ENCODE results near the gene LY6G6C.
A peak's percentile ranks its signal among the peaks of the same experiment; 100 is the strongest.

LY6G6C gene

DNA sequence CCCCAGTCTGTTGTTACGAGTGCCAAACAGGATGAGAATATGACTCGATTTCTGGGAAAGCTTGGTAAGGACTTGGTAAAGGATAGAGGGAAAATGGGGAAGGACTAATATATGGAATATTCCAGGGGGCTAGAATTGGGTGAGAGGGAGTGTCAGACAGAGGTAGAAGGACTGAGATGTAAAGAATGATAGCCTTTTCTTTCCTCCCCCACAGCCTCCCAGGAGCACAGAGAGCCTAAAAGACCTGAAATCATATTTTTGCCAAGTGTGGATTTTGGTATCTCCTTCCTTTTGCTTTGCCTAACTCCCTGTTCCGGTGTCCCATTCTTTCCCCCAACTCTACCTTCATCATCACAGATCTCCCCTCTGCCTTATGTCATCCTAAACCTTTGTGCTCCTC is 21.3 kb upstream of the LY6G6C start:
- DNase-seq (ENCODE audit: low read depth in 1 of 2, low spot score in 1 of 2): no peak

GRCh38 chr6:31741815-31742214 is 20.3 kb upstream of the LY6G6C start:
- no peak for DNase-seq (ENCODE audit: low read depth in 1 of 2, low spot score in 1 of 2)

DNA sequence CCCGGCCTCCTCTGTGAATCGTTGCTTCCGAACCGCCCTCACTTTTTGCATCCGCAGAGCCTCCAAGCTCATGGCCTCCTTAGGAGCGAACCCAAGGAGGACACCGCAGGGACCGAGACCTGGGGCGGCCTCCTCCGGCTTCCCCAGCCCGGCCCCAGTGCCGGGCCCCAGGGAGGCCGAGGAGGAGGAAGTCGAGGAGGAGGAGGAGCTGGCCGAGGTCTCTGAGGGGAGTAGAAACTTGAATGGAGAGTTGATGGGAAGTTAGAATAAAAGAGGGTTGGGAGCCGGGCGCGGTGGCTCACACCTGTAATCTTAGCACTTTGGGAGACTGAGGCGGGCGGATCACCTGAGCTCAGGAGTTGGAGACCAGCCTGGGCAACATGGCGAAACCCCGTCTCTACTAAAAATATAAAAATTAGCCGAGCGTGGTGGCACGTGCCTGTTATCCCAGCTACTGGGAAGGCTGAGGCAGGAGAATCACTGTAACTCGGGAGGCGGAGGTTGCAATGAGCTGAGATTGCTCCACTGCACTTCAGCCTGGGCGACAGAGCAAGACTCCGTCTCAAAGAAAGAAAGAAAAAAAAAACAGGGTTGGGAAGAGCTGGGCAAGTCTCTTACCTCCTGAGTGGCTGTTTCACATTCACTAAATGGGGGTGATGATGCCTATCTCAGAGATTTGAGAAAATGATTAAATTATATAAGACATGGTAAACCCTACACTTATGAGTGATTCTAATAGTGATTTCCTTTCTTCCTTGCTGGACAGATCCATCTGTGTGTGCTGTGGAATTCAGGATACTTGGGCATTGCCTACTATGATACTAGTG is 19.1 kb upstream of the LY6G6C start:
- DNase-seq (ENCODE audit: low read depth in 1 of 2, low spot score in 1 of 2): no peak

GRCh38 chr6:31739639-31740396 is 18.3 kb upstream of the LY6G6C start, which contains the start of gene MSH5:
Gene MSH5 (plus strand): TSS chr6:31740005. CDS start chr6:31740467, 462 bp downstream.
- peak; percentile 86 to 92 for DNase-seq (ENCODE audit: low read depth in 1 of 2, low spot score in 1 of 2)

DNA sequence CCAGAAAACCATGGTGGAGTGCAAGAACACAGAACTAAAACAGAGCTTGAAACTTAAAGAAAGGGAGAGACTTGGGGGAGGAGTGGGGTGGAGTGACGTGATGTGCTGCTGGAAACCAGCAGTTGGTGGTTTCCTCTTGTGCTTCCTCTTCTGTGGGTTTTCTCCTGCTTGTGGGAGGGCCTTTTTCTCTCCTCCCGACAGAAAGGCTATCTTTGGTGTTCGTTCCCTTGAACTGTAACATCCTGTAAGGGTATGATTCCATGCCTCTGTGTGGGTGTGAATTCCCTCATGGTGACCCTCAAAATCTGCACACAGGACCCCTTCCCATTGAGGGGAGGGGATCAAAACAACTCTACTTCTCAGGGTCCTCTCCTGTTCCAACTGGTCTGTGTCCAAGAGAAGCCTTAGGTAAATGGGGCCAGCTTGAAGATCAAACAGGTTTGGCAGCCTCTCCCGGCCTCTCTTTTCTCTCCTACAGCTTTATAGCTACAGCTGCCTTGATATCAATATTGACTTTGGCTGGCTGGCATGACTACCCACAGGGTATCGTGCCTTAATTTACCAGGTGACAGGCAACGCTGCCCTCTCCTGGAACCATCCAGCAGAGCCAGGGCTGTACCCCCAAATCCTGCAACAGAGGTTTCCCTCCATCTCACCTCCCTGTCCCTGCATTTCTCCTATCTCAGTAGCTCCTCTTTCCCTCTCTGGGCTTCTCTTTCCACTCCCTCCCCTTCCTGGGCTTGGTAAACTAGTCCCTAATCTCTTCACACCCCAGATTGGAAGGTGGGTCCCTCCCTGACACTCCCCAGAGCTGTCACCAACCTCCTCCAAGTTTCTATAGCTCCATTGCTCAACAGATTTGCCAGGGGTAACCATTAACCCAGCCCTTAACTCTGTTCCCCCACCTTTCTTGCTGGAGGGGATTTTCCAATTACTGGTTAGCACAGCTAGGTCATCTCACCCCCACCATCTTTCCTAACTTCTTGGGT is 16.7 kb upstream of the LY6G6C start:
- peak in 1 of 2 donors; percentile 44 for DNase-seq (ENCODE audit: low read depth in 1 of 2, low spot score in 1 of 2)

GRCh38 chr6:31737315-31737990 is 15.9 kb upstream of the LY6G6C start:
- DNase-seq (ENCODE audit: low read depth in 1 of 2, low spot score in 1 of 2): no peak

DNA sequence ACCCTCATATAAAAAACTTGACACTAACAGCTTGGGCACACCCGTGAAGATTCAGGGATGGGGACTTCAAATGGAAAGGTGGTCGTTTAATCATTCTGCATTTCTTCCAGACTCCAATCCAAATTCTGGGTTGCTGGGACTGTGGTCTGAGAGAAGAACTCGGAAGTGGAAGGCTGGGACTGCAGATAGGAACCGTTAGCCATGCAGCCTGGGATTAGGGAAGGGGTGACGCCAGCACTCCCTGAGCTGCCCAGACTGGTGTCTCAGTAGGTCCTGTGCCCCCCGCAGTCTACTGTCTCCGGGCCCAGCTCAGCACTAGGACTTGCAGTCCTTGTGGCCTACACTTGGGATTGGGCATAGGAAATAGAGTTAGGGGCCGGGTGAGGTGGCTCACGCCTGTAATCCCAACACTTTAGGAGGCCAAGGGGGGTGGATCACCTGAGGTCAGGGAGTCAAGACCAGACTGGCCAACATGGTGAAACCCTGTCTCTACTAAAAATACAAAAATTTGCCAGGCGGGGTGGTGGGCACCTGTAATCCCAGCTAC is 15.3 kb upstream of the LY6G6C start:
- no peak for DNase-seq (ENCODE audit: low read depth in 1 of 2, low spot score in 1 of 2)

- peak; percentile 40 to 59 for DNase-seq (ENCODE audit: low read depth in 1 of 2, low spot score in 1 of 2)
Measured at GRCh38 chr6:31736021-31736767, 14.6 kb upstream of the LY6G6C start, which contains the start of gene CLIC1. Gene CLIC1 (minus strand): TSS chr6:31736530. CDS start chr6:31736300, 230 bp downstream.

GRCh38 chr6:31734821-31735406 is 13.4 kb upstream of the LY6G6C start:
- peak; percentile 20 to 31 for DNase-seq (ENCODE audit: low read depth in 1 of 2, low spot score in 1 of 2)

DNA sequence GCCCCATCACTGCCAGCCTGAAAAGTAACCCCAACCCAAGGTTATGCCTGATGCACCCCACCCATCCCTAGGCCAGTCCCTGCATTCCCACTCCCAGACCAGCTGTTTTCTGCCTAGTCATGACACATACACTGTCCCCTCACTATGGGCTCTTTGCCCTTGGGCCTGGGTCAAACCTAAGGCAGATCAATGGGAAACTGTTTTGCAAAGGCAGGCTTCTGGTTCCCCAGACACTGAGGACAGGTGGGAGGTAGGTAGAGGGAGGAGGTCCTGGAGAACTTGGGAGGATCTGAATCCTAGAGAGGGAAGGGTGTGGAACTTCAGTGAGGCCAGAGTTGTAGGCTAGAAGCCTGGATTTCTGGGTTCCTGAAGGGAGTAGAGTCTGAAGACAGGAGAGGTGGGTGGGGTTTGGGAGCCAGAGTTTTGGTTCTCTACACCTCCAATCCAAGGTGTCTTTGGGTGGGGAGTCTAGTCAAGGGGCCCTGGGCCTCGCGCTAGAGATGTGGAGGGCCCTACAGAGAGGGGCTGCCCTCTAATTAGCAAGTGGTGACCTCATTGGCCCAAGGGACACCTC is 12.8 kb upstream of the LY6G6C start:
- DNase-seq (ENCODE audit: low read depth in 1 of 2, low spot score in 1 of 2): no peak

DNA sequence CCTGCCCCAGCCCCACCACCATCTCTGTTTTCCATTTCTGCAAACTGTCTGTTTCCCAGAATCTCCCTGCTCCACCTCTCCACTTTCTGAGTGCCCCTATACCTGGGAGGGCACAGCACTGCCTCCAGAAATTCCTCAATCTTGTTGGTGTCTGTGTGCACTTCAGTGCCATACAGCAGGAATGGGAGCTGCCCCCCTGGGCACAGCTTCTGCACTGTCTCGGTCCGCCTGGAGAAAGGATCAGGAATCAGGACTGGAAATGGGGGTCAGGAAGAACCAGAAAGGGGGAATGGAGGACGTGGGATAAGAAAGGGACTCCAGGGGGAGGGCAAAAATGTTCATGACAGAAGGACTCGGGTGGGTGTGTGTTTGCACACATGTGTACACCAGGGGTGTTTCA is 12.2 kb upstream of the LY6G6C start:
- no peak for DNase-seq (ENCODE audit: low read depth in 1 of 2, low spot score in 1 of 2)

- DNase-seq (ENCODE audit: low read depth in 1 of 2, low spot score in 1 of 2): no peak
Measured at GRCh38 chr6:31732029-31732428, 10.5 kb upstream of the LY6G6C start.

DNA sequence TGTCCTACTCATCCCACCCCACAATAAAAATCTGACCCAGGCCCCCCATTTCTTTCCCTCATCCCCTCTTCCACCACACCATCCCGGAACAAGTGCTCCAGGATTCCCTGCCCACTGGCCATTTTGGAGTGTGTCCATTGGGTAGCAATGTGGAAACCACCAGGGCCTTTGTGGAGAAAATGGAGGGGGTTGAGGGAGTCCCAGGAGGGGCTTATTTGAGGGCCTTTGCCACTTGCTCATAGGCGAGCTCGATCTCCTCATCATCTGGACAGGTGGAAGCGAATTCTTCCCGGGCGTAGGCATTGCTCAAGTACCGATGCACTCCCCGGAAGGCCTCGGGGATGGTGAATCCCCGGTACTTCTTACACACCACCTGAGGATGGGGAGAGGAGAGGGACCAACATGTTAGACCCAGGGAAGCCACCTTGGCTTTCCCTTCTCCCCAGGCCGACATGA is 9.1 kb upstream of the LY6G6C start:
- DNase-seq (ENCODE audit: low read depth in 1 of 2, low spot score in 1 of 2): no peak

GRCh38 chr6:31729979-31730630 is 8.6 kb upstream of the LY6G6C start:
- peak in 1 of 2 donors; percentile 47 for DNase-seq (ENCODE audit: low read depth in 1 of 2, low spot score in 1 of 2)

DNA sequence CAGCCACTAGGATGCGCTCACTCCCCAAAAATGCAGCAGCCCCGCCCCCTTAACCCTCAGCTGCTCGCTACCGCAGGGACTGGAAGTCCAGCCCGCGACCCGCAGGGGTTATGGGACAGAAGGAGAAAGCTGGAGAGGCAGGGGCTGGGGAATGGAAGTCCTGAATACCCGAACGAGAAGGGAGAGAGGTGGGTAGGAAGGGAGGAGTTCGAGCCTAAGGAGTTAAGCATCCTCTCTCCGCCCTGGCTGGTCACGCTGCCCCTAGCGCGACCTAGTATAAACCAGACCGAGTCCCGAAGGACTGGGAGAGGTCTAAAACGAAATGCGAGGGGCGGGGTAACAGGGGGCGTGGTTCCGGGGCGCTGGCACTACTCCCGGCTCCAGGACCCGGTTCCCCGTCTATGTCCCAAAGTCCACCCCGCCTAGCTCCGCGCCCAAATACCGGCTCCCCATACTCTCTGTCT is 8.0 kb upstream of the LY6G6C start:
- peak; percentile 60 to 61 for DNase-seq (ENCODE audit: low read depth in 1 of 2, low spot score in 1 of 2)

- no peak for DNase-seq (ENCODE audit: low read depth in 1 of 2, low spot score in 1 of 2)
Measured at GRCh38 chr6:31728767-31729514, 7.4 kb upstream of the LY6G6C start, which contains the start of gene DDAH2. Gene DDAH2 (minus strand): TSS chr6:31729299. CDS start chr6:31729161, 138 bp downstream.

All from activated T-helper 1 cell treated with anti-CD3 and anti-CD28 coated beads, Interleukin-2, amount 50 U/mL, for 16 hours (primary cell).